ENCODE results near the gene TCERG1L.

DNA sequence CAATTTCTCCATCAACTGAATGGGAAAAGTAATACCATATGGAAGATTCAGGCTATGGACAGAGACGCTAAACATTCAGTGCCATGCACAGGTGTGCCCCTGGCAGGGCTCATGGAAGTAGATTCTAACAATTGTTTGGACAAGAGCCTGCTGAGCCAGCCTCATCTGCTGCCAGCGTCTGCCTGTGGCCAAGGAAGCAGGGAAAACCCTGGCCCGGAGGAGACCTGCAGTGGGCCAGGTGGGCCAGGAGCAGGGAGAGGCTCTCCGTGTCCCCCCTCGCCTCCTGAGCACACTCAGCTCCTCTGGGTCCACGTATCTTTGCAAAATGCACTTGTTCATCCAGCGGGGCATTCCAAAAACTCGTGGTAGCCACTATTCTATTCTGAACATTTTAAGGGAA is 130.1 kb downstream of the TCERG1L start:
- TF ChIP-seq, protein P1, sequence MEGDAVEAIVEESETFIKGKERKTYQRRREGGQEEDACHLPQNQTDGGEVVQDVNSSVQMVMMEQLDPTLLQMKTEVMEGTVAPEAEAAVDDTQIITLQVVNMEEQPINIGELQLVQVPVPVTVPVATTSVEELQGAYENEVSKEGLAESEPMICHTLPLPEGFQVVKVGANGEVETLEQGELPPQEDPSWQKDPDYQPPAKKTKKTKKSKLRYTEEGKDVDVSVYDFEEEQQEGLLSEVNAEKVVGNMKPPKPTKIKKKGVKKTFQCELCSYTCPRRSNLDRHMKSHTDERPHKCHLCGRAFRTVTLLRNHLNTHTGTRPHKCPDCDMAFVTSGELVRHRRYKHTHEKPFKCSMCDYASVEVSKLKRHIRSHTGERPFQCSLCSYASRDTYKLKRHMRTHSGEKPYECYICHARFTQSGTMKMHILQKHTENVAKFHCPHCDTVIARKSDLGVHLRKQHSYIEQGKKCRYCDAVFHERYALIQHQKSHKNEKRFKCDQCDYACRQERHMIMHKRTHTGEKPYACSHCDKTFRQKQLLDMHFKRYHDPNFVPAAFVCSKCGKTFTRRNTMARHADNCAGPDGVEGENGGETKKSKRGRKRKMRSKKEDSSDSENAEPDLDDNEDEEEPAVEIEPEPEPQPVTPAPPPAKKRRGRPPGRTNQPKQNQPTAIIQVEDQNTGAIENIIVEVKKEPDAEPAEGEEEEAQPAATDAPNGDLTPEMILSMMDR (IDR thresholded peaks at IDR 0.05; ENCODE audit: poor library complexity) = no peak
- TF ChIP-seq EZH2phosphoT487 (IDR thresholded peaks at IDR 0.05; ENCODE audit: low read depth, severe bottlenecking, unreplicated experiment) = no peak
- TF ChIP-seq EZH2 (IDR thresholded peaks at IDR 0.05; ENCODE audit: borderline replicate concordance) = no peak
